ENCODE data around the gene GALNT14. TPM values are rescaled to one million over a fixed set of nuclear protein-coding genes. Genes with fewer than 3 reads are reported as not detected.
A peak's percentile ranks its signal among the peaks of the same experiment; 100 is the strongest.

GALNT14 gene
- total and polyA plus RNA-seq, 4 experiments from 2014 or later: 0.32 TPM; not detected in 3

DNA sequence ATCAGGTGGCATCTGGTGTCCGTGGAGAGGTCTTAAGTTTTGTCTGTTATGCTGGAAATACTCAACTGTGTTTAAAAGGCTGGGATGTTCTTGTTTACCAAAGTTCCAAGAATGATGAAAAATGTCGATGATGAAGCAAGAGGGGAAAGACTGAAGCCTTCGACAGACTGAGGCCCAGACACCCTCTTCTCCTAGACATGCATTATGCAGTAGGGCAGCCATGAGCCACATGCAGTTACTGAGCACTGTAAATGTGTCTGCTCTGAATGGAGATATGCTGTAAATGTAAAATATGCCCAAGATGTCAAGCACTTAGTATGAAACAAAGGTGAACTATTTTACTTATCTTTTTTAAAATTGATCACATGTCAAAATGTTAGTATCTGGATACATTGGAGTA lies 163.1 kb downstream of the GALNT14 start:
- Mint-ChIP-seq H3K9me3 (peaks cover 0 to 2% (median 0%) of the 10 kb centered on the region in 8 donors), H3K27ac (no peak overlapping the region), H3K4me3 (no peak overlapping the region), H3K27me3 (peaks cover 4 to 9% of the 10 kb centered on the region in 2 donors), H3K36me3 (no peaks in the 10 kb centered on the region), H3K4me1 (no peaks in the 10 kb centered on the region)
- ChIA-PET CTCF (ENCODE audit: partially characterized antibody) (no interaction called here), POLR2A (ENCODE audit: partially characterized antibody) (no interaction called here)
- H3K36me3 ChIP-seq (ENCODE audit: insufficient read depth, low read length): no peaks in the 10 kb centered on the region
- H3K27me3 ChIP-seq (ENCODE audit: insufficient read depth, low read length): no peaks in the 10 kb centered on the region
- no peaks in the 10 kb centered on the region for H3K4me1 ChIP-seq (ENCODE audit: insufficient read depth, low read length)
- H3K9me3 ChIP-seq (ENCODE audit: control insufficient read depth in 1 of 2, low read length in 2 of 2): no peaks in the 10 kb centered on the region
- no peak overlapping the region for H3K27ac ChIP-seq (ENCODE audit: low read depth, low read length)
- H3K4me3 ChIP-seq (ENCODE audit: low read length in 2 of 2): no peak overlapping the region
- DNase-seq: no peak
- intact Hi-C loops (cut with micrococcal nuclease): no loop called here

DNA sequence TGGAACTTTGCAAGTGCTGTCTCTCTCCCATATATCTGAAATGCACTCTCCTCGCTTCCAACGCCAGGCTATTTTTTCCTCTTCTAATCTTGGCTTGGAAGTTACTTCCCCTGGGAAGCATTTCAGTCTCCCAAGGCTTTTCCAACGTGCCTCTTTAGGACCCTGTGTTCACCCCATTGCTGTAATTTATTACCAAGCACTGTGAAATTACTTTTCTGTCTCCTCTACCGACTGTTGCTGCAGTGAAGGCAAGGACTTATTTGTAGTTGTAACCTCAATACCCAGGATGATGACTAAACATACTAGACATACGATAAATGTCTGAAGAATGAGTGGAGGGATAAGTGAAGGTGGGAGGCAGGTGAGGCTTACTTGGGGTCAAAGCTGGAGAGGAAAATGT lies 163.7 kb downstream of the GALNT14 start:
- no peak overlapping the region for H3K27ac Mint-ChIP-seq
- ChIA-PET POLR2A (ENCODE audit: partially characterized antibody) (no interaction called here), CTCF (ENCODE audit: partially characterized antibody) (no interaction called here)
- H3K4me3 ChIP-seq (ENCODE audit: low read length in 2 of 2): no peak overlapping the region
- peaks cover 4 to 9% of the 10 kb centered on the region in 2 donors for H3K27me3 Mint-ChIP-seq
- no peak overlapping the region for H3K27ac ChIP-seq (ENCODE audit: low read depth, low read length)
- no peaks in the 10 kb centered on the region for H3K36me3 ChIP-seq (ENCODE audit: insufficient read depth, low read length)
- H3K4me3 Mint-ChIP-seq: no peak overlapping the region
- H3K9me3 Mint-ChIP-seq: peaks cover 0 to 2% (median 0%) of the 10 kb centered on the region in 8 donors
- intact Hi-C loops (cut with micrococcal nuclease): no loop called here
- no peaks in the 10 kb centered on the region for H3K27me3 ChIP-seq (ENCODE audit: insufficient read depth, low read length)
- no peak for DNase-seq
- H3K4me1 Mint-ChIP-seq: no peaks in the 10 kb centered on the region
- no peaks in the 10 kb centered on the region for H3K4me1 ChIP-seq (ENCODE audit: insufficient read depth, low read length)
- H3K9me3 ChIP-seq (ENCODE audit: control insufficient read depth in 1 of 2, low read length in 2 of 2): no peaks in the 10 kb centered on the region
- H3K36me3 Mint-ChIP-seq: no peaks in the 10 kb centered on the region

DNA sequence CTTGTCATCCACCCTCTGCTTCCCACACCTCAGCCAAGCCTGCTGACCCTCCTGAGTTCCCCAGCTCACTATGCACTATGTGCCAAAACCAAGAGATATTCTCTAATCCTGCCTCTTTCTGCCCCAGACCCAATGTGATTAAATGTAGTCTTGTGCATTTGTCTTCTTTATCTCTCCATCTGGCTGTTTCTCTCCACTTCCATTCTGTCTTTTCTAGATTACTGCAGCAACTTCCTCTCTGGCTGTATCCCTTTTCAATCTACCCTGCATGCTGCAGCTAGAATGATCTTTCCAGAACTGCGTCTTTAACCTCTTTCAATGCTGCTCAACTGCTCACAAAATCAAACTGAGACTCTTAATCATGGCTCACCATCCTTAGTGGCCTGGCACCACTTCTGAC lies 164.1 kb downstream of the GALNT14 start:
- Mint-ChIP-seq H3K4me3 (no peak overlapping the region), H3K36me3 (no peaks in the 10 kb centered on the region), H3K27me3 (peaks cover 4 to 7% of the 10 kb centered on the region in 2 donors), H3K27ac (no peak overlapping the region), H3K4me1 (no peaks in the 10 kb centered on the region), H3K9me3 (peaks cover 0 to 2% (median 0%) of the 10 kb centered on the region in 8 donors)
- Histone ChIP-seq H3K36me3 (ENCODE audit: insufficient read depth, low read length) (no peaks in the 10 kb centered on the region), H3K9me3 (ENCODE audit: control insufficient read depth in 1 of 2, low read length in 2 of 2) (no peaks in the 10 kb centered on the region), H3K4me1 (ENCODE audit: insufficient read depth, low read length) (no peaks in the 10 kb centered on the region), H3K27ac (ENCODE audit: low read depth, low read length) (no peak overlapping the region), H3K27me3 (ENCODE audit: insufficient read depth, low read length) (no peaks in the 10 kb centered on the region), H3K4me3 (ENCODE audit: low read length in 2 of 2) (no peak overlapping the region)
- no peak for DNase-seq
- ChIA-PET CTCF (ENCODE audit: partially characterized antibody) (no interaction called here), POLR2A (ENCODE audit: partially characterized antibody) (no interaction called here)
- intact Hi-C loops (cut with micrococcal nuclease): no loop called here

DNA sequence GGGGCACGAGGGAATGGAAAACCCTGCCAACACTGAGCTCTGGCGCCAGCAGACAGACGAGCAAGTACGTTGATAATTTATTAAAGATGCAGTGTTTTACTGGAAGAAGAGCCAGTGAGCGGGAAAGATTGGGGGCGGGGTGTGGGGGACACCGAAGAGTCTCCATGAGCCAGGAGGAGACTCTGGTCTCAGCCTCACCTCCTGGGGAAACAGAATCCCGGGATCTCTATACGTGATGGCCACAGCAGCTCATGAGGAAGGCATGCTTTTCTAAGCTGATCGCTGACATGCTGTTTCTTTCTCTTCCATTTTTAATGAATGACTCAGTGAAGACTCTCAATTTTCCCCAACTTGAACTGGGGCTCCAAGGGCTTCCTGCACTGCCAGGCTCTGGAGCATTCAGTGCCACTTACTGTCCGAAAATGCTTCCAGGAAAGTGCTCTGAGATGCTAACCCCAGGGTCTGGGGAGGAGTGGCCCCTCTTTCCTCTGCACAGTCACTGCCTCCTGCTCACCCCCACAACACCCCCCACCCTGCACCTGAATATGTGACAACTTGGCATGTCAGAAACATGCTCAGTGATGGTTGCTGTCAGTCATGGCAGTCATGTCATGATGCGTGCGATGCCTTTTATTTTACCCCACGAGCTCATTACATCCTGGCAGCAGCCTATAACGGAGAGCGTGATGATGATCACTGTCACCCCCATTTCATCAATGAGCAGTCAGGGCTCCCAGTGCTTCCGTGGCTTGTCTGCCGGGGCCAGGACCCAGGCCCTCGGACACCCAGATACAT lies 166.8 kb downstream of the GALNT14 start:
- no peaks in the 10 kb centered on the region for H3K36me3 Mint-ChIP-seq
- H3K4me1 Mint-ChIP-seq: no peaks in the 10 kb centered on the region
- H3K4me3 Mint-ChIP-seq: no peak overlapping the region
- CTCF ChIA-PET (ENCODE audit: partially characterized antibody): no interaction called here
- H3K4me1 ChIP-seq (ENCODE audit: insufficient read depth, low read length): no peaks in the 10 kb centered on the region
- no peak overlapping the region for H3K4me3 ChIP-seq (ENCODE audit: low read length in 2 of 2)
- H3K27ac ChIP-seq (ENCODE audit: low read depth, low read length): no peak overlapping the region
- POLR2A ChIA-PET (ENCODE audit: partially characterized antibody): no interaction called here
- H3K27ac Mint-ChIP-seq: peak overlapping the region in 1 of 7 donors; percentile 22
- intact Hi-C loops (cut with micrococcal nuclease): no loop called here
- H3K27me3 Mint-ChIP-seq: peaks cover 1 to 4% of the 10 kb centered on the region in 2 donors
- no peaks in the 10 kb centered on the region for H3K9me3 Mint-ChIP-seq
- H3K9me3 ChIP-seq (ENCODE audit: control insufficient read depth in 1 of 2, low read length in 2 of 2): no peaks in the 10 kb centered on the region
- H3K36me3 ChIP-seq (ENCODE audit: insufficient read depth, low read length): no peaks in the 10 kb centered on the region
- no peaks in the 10 kb centered on the region for H3K27me3 ChIP-seq (ENCODE audit: insufficient read depth, low read length)
- no peak for DNase-seq

DNA sequence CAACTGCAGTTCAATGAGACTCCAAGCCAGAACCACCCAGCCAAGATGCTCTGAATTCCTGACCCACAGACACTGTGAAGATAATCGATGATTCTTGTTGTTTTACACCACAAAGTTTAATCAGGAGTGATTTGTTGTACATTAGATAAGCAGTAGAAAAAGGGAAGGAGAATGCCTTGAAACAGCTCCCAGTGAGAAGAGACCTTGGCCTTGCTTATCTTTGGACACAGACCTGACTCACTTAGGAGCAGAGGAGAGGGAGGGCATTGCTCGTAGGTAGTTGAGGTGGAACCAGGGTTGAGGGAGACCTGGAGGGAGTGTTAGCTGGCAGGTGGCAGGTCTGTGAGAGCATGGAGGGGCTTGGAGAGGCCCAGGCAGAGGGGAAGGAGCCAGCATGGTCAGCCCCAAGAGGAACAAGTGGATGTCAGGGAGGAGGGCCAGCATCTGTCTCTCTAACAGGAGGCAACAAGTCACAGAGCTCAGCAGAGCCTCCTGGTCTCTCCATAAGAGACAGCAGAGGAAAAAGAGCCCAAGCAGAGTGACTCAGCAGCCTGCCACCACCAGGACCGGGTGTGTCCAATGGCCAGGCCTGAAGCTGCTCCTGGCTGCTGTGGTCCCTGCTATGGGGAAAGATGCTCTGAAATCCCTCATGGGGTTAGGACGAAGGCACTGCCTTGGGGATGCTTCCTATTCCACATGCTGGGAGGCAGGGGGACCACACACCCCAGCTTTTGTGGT lies 169.4 kb downstream of the GALNT14 start:
- Histone ChIP-seq H3K36me3 (ENCODE audit: insufficient read depth, low read length) (no peaks in the 10 kb centered on the region), H3K27me3 (ENCODE audit: insufficient read depth, low read length) (no peaks in the 10 kb centered on the region), H3K4me3 (ENCODE audit: low read length in 2 of 2) (no peak overlapping the region), H3K27ac (ENCODE audit: low read depth, low read length) (no peak overlapping the region), H3K9me3 (ENCODE audit: control insufficient read depth in 1 of 2, low read length in 2 of 2) (no peaks in the 10 kb centered on the region), H3K4me1 (ENCODE audit: insufficient read depth, low read length) (no peaks in the 10 kb centered on the region)
- H3K4me3 Mint-ChIP-seq: no peak overlapping the region
- no peak for DNase-seq
- no peak overlapping the region for H3K27ac Mint-ChIP-seq
- CTCF ChIA-PET (ENCODE audit: partially characterized antibody): no interaction called here
- no peaks in the 10 kb centered on the region for H3K4me1 Mint-ChIP-seq
- peaks cover 6 to 7% of the 10 kb centered on the region in 2 donors for H3K27me3 Mint-ChIP-seq
- no peaks in the 10 kb centered on the region for H3K36me3 Mint-ChIP-seq
- H3K9me3 Mint-ChIP-seq: no peaks in the 10 kb centered on the region
- intact Hi-C loops (cut with micrococcal nuclease): no loop called here
- POLR2A ChIA-PET (ENCODE audit: partially characterized antibody): no interaction called here

DNA sequence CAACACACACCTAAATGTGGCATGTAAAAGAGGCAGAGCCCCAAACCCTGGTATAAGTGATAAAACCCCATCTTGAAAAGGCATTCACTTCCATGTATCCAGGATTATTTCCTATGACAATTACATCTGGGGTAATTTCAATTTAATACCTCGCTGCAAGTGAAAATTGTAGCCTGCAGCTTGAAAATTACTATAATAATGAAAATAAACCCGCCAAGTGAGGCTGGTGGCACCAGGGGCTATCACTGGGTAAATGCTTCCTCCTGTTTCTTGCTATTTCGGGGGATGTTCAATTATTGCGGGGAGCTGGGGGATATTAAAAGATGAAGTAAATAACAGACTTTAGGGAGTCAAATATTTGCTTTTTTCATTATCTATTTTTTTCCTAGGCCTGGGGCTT lies 171.5 kb downstream of the GALNT14 start:
- intact Hi-C loops (cut with micrococcal nuclease): no loop called here
- peaks cover 8% of the 10 kb centered on the region in 2 donors for H3K27me3 Mint-ChIP-seq
- no peak overlapping the region for H3K27ac Mint-ChIP-seq
- H3K4me3 Mint-ChIP-seq: no peak overlapping the region
- POLR2A ChIA-PET (ENCODE audit: partially characterized antibody): no interaction called here
- Histone ChIP-seq H3K4me1 (ENCODE audit: insufficient read depth, low read length) (no peaks in the 10 kb centered on the region), H3K36me3 (ENCODE audit: insufficient read depth, low read length) (no peaks in the 10 kb centered on the region), H3K27ac (ENCODE audit: low read depth, low read length) (no peak overlapping the region), H3K9me3 (ENCODE audit: control insufficient read depth in 1 of 2, low read length in 2 of 2) (no peaks in the 10 kb centered on the region), H3K4me3 (ENCODE audit: low read length in 2 of 2) (no peak overlapping the region), H3K27me3 (ENCODE audit: insufficient read depth, low read length) (no peaks in the 10 kb centered on the region)
- no peaks in the 10 kb centered on the region for H3K9me3 Mint-ChIP-seq
- DNase-seq: no peak
- CTCF ChIA-PET (ENCODE audit: partially characterized antibody): no interaction called here
- H3K4me1 Mint-ChIP-seq: no peaks in the 10 kb centered on the region
- no peaks in the 10 kb centered on the region for H3K36me3 Mint-ChIP-seq

DNA sequence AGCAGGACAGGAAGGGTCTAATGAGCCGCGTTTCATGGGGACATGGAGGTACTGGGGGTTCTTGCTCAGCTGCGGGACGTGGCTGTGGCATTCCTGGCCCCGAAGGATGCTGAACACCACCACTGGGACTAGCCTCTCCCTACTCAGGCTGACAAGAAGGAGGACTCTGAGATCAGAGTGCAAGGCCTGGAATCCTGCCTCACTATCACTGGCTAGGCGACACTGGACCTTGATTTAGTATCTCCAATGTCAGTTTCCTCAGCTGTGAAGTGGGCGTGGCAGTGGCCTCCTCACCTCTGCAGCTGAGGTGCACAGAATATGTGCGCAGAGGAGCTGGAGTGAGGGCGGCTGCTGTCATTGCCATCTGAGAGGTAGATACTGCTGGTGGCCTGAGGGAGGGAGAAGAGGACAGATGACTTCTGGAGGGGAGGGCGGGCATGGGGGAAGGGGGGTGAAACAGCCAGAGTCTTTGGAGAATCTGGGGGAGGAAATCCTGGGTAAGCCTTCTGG lies 173.2 kb downstream of the GALNT14 start:
- intact Hi-C loops (cut with micrococcal nuclease): no loop called here
- no peaks in the 10 kb centered on the region for H3K9me3 Mint-ChIP-seq
- H3K27me3 ChIP-seq (ENCODE audit: insufficient read depth, low read length): no peaks in the 10 kb centered on the region
- H3K27me3 Mint-ChIP-seq: peaks cover 8% of the 10 kb centered on the region in 2 donors
- DNase-seq: no peak
- H3K27ac ChIP-seq (ENCODE audit: low read depth, low read length): no peak overlapping the region
- H3K4me1 Mint-ChIP-seq: no peaks in the 10 kb centered on the region
- no peak overlapping the region for H3K4me3 ChIP-seq (ENCODE audit: low read length in 2 of 2)
- no peak overlapping the region for H3K4me3 Mint-ChIP-seq
- H3K36me3 Mint-ChIP-seq: no peaks in the 10 kb centered on the region
- H3K27ac Mint-ChIP-seq: no peak overlapping the region
- ChIA-PET CTCF (ENCODE audit: partially characterized antibody) (no interaction called here), POLR2A (ENCODE audit: partially characterized antibody) (no interaction called here)
- H3K4me1 ChIP-seq (ENCODE audit: insufficient read depth, low read length): no peaks in the 10 kb centered on the region
- no peaks in the 10 kb centered on the region for H3K9me3 ChIP-seq (ENCODE audit: control insufficient read depth in 1 of 2, low read length in 2 of 2)
- no peaks in the 10 kb centered on the region for H3K36me3 ChIP-seq (ENCODE audit: insufficient read depth, low read length)
